Panc1 (cell line): Measurements from ENCODE around the gene RAPGEF3.

Source experiments
- POLR2AphosphoS5 ChIP-seq: IDR thresholded peaks from 2 replicates; pipeline ENCODE4 v1.6.1; 2012; ENCODE audit warnings: mild to moderate bottlenecking, low read depth, low read length, moderate library complexity
- SIN3A ChIP-seq: IDR thresholded peaks from 2 replicates; pipeline ENCODE4 v1.6.1; 2012; ENCODE audit warnings: low read depth, mild to moderate bottlenecking, low read length, moderate library complexity, borderline replicate concordance; ENCODE audit not compliant: insufficient read depth
- TF ChIP-seq, protein P1 (sequence below): fragments of 450-650 bp; IDR thresholded peaks from 2 replicates; pipeline ENCODE4 v1.5.1; 2017; ENCODE audit warnings: mild to moderate bottlenecking

DNA sequence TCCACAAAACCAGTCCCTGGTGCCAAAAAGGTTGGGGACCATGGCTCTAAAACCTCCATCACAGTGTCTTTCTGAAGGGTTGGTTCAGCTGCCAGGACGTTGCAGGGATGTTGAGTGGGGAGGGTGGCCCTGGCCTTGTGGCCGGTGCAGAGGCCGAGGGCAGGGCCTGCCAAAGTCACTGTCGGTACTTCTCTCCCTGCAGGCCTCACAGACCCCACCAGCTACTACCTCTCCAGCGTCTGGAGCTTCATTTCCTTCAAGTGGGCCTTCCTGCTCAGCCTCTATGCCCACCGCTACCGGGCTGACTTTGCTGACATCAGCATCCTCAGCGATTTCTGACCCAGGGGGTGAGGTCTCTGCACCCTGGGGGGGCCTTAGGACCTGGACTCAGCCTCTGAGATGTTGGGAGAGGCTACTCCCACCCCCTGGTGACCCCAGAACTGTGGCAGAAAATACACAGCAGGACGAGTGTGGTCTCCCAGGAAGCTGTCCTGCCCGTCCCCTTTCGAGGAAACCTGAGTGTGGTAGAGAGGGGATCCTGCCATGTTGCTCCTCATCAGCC, 21.3 kb upstream of the RAPGEF3 start:
- TF ChIP-seq SIN3A: no peak
- TF ChIP-seq, protein P1, sequence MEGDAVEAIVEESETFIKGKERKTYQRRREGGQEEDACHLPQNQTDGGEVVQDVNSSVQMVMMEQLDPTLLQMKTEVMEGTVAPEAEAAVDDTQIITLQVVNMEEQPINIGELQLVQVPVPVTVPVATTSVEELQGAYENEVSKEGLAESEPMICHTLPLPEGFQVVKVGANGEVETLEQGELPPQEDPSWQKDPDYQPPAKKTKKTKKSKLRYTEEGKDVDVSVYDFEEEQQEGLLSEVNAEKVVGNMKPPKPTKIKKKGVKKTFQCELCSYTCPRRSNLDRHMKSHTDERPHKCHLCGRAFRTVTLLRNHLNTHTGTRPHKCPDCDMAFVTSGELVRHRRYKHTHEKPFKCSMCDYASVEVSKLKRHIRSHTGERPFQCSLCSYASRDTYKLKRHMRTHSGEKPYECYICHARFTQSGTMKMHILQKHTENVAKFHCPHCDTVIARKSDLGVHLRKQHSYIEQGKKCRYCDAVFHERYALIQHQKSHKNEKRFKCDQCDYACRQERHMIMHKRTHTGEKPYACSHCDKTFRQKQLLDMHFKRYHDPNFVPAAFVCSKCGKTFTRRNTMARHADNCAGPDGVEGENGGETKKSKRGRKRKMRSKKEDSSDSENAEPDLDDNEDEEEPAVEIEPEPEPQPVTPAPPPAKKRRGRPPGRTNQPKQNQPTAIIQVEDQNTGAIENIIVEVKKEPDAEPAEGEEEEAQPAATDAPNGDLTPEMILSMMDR: no peak
- TF ChIP-seq POLR2AphosphoS5: no peak
